LNCAP (cell line): ENCODE measurements around the gene MYRFL.

Source experiments
- TF ChIP-seq, protein P1 (sequence below): fragments of 450-650 bp; IDR thresholded peaks from 2 replicates; pipeline ENCODE4 v1.5.1; 2017; ENCODE audit warnings: mild to moderate bottlenecking

Gene MYRFL

DNA sequence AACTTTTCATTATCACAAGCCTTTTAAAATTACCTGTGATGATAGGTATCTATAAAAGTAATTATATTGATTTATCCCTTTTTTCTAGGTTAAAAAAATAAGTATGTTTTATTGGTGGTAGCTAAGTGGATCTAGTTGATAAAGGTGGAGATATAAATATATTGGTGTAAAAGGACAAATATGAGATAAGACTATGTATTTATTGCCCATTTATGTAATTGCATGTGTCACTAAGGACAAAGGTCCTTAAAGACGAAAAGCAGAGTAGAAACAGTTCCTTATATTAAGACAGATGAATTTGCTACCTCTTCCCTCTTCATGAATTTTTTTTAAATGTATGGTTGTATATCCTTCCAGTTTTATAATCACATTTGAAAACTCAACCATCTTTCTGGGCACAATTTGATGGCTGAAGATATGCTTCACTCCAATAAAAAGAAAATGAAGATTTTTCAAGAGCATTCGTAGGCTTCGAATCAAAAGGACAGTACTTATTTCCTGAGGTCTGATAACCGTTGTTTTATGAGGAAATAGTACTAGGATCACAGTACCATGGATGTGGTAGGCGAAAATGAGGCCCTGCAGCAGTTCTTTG lies at the start of gene MYRFL:
MYRFL (plus strand) TSS at position 262 of the 595 bp plus-strand sequence; CDS start at position 553, 291 bp downstream.
- TF ChIP-seq, protein P1, sequence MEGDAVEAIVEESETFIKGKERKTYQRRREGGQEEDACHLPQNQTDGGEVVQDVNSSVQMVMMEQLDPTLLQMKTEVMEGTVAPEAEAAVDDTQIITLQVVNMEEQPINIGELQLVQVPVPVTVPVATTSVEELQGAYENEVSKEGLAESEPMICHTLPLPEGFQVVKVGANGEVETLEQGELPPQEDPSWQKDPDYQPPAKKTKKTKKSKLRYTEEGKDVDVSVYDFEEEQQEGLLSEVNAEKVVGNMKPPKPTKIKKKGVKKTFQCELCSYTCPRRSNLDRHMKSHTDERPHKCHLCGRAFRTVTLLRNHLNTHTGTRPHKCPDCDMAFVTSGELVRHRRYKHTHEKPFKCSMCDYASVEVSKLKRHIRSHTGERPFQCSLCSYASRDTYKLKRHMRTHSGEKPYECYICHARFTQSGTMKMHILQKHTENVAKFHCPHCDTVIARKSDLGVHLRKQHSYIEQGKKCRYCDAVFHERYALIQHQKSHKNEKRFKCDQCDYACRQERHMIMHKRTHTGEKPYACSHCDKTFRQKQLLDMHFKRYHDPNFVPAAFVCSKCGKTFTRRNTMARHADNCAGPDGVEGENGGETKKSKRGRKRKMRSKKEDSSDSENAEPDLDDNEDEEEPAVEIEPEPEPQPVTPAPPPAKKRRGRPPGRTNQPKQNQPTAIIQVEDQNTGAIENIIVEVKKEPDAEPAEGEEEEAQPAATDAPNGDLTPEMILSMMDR, result no peak

DNA sequence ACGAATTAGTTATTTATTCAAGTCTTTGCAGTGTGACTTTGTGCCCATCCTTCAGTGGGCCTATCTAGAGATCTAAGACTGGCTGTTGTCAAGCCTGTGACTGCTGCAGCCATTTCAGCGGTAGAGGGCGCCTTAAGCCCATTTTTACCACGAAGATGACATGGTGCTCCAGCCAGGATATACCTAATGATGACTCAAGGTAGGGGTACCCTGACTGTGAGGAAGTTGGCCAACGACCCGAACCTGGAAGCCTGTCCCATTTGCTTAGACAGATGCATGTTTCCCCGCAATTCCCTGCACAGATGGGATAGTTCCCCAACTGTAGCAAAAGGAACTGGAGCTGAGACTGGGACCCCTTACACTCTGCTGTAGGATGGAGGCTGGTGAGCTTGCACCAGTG lies 45.1 kb upstream of the MYRFL start:
- TF ChIP-seq, protein P1, result peak; percentile 78

DNA sequence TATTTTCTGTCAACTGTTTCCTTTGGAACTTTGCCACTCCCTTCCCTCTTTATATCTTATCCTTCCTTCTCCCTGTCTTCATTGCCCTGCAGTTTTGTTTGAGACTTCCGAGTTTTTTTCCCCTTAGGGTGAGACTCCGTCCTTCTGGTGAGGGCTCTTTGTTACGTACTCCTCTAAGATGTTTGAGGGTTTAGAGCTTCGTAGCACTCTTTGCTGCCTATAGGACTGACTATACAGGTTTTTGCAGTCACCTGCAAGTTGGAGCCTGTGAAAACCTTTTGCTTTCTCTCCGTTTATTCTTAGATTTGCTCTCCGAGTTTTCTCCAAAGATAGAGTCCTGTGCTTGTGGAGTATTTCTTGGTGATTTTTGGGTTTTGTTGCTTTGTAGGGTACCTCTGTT lies 41.7 kb upstream of the MYRFL start:
- TF ChIP-seq, protein P1, result no peak

DNA sequence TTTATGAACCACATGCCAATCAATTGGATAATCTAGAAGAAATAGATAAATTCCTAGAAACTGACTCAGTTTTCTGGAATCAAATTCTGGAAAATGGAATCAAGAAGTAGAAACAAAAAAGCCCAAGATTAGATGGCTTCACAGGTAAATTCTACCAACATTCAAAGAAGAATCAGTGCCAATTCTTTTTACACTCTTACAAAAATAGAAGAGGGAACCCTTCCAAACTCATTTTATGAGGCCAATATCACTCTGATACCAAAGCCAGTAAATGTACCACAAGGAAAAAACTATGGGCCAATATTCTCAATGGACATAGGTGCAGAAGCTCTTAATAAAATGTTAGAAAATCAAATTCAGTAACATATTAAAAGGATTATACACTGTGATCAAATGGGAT lies 35.7 kb upstream of the MYRFL start:
- TF ChIP-seq, protein P1, result no peak

DNA sequence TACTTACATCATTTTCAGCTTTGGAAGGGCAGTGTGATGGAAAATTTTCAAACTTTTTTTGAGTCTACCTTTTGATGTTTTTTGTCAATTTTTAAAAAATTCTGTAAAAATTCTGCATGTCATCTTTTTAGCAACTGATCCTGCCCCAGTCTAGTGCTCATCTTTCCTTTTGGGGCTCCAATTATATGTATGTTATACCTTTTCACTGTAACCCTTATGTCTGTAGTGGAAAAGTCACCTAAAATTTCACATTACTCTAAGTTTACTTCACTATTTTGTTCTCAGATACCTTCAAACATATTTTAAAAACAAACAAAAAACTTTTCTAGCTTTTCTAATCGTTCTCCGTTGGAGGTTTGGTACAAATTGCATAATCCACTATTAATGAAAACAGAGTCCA lies 32.5 kb upstream of the MYRFL start:
- TF ChIP-seq, protein P1, result no peak

DNA sequence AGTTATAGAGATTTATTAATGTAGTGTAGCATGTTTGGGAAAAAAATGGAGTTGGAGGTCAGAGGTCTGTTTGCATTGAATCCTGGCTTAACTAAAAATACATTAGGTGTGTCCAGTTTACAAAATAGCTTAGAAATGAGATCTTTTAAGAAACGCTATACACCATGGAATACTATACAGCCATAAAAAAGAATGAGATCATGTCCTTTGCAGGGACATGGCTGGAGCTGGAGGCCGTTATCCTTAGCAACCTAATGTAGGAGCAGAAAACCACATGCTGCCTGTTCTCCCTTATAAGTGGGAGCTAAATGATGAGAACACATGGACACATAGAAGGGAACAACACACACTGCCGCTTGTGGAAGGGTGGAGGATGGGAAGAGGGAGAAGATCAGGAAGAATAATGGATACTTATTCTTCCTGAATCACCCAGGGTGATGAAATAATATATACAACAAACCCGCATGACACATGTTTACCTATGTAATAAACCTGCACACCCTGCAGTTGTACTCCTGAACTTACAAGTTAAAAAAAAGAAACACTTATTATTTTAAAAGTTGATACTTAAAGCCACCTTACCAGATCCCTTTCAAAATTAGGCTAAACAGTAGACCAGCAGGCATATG lies 14.0 kb upstream of the MYRFL start:
- TF ChIP-seq, protein P1, result no peak

DNA sequence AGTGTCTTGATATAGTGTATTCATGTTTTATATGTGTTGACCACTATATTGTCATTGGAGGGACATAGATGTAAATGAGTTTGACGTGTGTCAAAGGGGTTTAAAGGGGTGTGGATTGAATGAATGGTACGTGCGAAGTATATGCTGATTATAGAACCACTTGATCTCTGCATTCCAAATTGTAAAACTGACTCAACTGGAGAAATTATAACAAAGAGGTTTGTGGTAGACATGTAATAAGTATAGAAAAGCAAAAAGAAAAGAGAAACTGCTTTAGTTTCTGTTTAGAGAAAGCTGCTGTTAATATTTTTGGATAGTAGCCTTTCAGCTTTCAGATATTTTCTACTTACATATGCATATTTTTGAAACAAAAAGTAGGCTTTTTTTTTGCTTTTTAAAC lies 8.9 kb upstream of the MYRFL start:
- TF ChIP-seq, protein P1, result no peak
